Ovary (tissue), 3 donors: ENCODE results near the gene CYGB.

ENCODE experiments used
- CTCF ChIP-seq, 3 donors: fragments of 450-650 bp in 2 of 3; fragments of 200-600 bp in 1 of 3; IDR thresholded peaks; one replicate each; pipeline versions ENCODE4 v1.5.1 to v1.8.0; 2016 to 2022; ENCODE audit warnings: antibody characterized with exemption in 3 of 3, mild to moderate bottlenecking in 1 of 3
- EP300 ChIP-seq: sonication (generic); formaldehyde crosslinking; IDR thresholded peaks from one replicate; pipeline ENCODE4 v1.6.1; 2017; ENCODE audit warnings: antibody characterized with exemption
- POLR2A ChIP-seq: fragments of 450-650 bp; IDR thresholded peaks from one replicate; pipeline ENCODE4 v1.6.1; 2017; ENCODE audit warnings: antibody characterized with exemption, mild to moderate bottlenecking, moderate library complexity
- donor health status: DM: no; HTN: no; CAD: no.

- TF ChIP-seq CTCF (IDR thresholded peaks at IDR 0.05) (no peak), POLR2A (no peak), EP300 (no peak)
These were observed 33.5 kb upstream of the CYGB start for GRCh38 chr17:76570877-76571471.
